ENCODE data around the gene ANGPTL2.

- no peak for TF ChIP-seq RAD21 (IDR thresholded peaks at IDR 0.05; ENCODE audit: low read depth)
- no peak for TF ChIP-seq MAX (IDR thresholded peaks at IDR 0.05)
- TF ChIP-seq EP300 (IDR thresholded peaks at IDR 0.05; ENCODE audit: borderline replicate concordance): no peak
- no peak for TF ChIP-seq CREB1 (IDR thresholded peaks at IDR 0.05; ENCODE audit: low read depth)
- no peak for TF ChIP-seq YY1 (IDR thresholded peaks at IDR 0.05; ENCODE audit: low read depth)
Observed at GRCh38 chr9:127059030-127059429, 63.4 kb downstream of the ANGPTL2 start.

Data from Ishikawa (cell line).